Measurements from ENCODE around the gene ZFHX2. TPM values are rescaled to one million over a fixed set of nuclear protein-coding genes. Genes with fewer than 3 reads are reported as not detected.
"Not testable (repeated sequence)": the region's sequence is repeated elsewhere in the genome, so short reads cannot be mapped to it uniquely, and the experiment has no call there.

ZFHX2 gene
- total RNA-seq, 6 experiments from 2014 or later = 0.63 to 4.2 (median 1.7) TPM

GRCh38 chr14:23588884-23589598, 37.5 kb upstream of the ZFHX2 start:
- Mint-ChIP-seq H3K27me3 (ENCODE audit: insufficient read depth) (peaks cover 3% of the 10 kb centered on the region; the same call in 1 of the 2 replicates), H3K9me3 (peaks cover 3% of the 10 kb centered on the region; the same call in 1 of the 2 replicates), H3K4me3 (no peak overlapping the region), H3K36me3 (ENCODE audit: low read depth) (no peaks in the 10 kb centered on the region), H3K27ac (no peak overlapping the region), H3K4me1 (ENCODE audit: low read depth) (no peaks in the 10 kb centered on the region)
- DNase-seq = peak; percentile 82
- peak; percentile 85 for TF ChIP-seq CTCF (IDR thresholded peaks at IDR 0.05)

GRCh38 chr14:23584527-23585203, 33.1 kb upstream of the ZFHX2 start:
- not testable (repeated sequence) for H3K9me3 Mint-ChIP-seq; DNase-seq; H3K4me1 Mint-ChIP-seq (ENCODE audit: low read depth); H3K27me3 Mint-ChIP-seq (ENCODE audit: insufficient read depth); H3K27ac Mint-ChIP-seq; H3K36me3 Mint-ChIP-seq (ENCODE audit: low read depth); H3K4me3 Mint-ChIP-seq

- H3K4me3 Mint-ChIP-seq; H3K9me3 Mint-ChIP-seq; H3K36me3 Mint-ChIP-seq (ENCODE audit: low read depth); H3K27ac Mint-ChIP-seq; H3K27me3 Mint-ChIP-seq (ENCODE audit: insufficient read depth); DNase-seq; H3K4me1 Mint-ChIP-seq (ENCODE audit: low read depth): not testable (repeated sequence)
These were observed 32.4 kb upstream of the ZFHX2 start for GRCh38 chr14:23583761-23584526.

- no peak for TF ChIP-seq CTCF (IDR thresholded peaks at IDR 0.05)
- H3K27ac Mint-ChIP-seq = no peak overlapping the region
- no peaks in the 10 kb centered on the region for H3K4me1 Mint-ChIP-seq (ENCODE audit: low read depth)
- no peak overlapping the region for H3K4me3 Mint-ChIP-seq
- DNase-seq = no peak
- H3K9me3 Mint-ChIP-seq = peaks cover 4% of the 10 kb centered on the region; the same call in 1 of the 2 replicates
- H3K27me3 Mint-ChIP-seq (ENCODE audit: insufficient read depth) = peaks cover 13% of the 10 kb centered on the region
- no peaks in the 10 kb centered on the region for H3K36me3 Mint-ChIP-seq (ENCODE audit: low read depth)
These were observed 31.6 kb upstream of the ZFHX2 start for GRCh38 chr14:23582906-23583760.

- Mint-ChIP-seq H3K27ac (no peak overlapping the region), H3K4me1 (ENCODE audit: low read depth) (no peaks in the 10 kb centered on the region), H3K4me3 (no peak overlapping the region), H3K9me3 (peaks cover 4% of the 10 kb centered on the region; the same call in 1 of the 2 replicates), H3K36me3 (ENCODE audit: low read depth) (no peaks in the 10 kb centered on the region), H3K27me3 (ENCODE audit: insufficient read depth) (peaks cover 21% of the 10 kb centered on the region)
- TF ChIP-seq CTCF (IDR thresholded peaks at IDR 0.05) = no peak
- DNase-seq = no peak
These were observed 29.4 kb upstream of the ZFHX2 start for GRCh38 chr14:23580948-23581281.

Data from HFFc6 (cell line).